BLaER1 treated with 17β-estradiol and CSF1 and Interleukin-3, amounts not matched to agents 10 nM and 100 nM (cell line): ENCODE measurements around the gene UMPS.
"Not testable (repeated sequence)": the region's sequence is repeated elsewhere in the genome, so short reads cannot be mapped to it uniquely, and the experiment has no call there.

Source experiments
- H3K27ac ChIP-seq, 11 experiments: shearing (Covaris generic); formaldehyde crosslinking; 2 replicates each; pipeline ENCODE4 v1.8.1; 2022
- H3K27me3 ChIP-seq, 11 experiments: shearing (Covaris generic); formaldehyde crosslinking; 2 replicates each; pipeline ENCODE4 v1.8.1; 2022
- H3K36me3 ChIP-seq, 11 experiments: shearing (Covaris generic); formaldehyde crosslinking; 2 replicates each; pipeline ENCODE4 v1.8.1; 2022
- H3K4me1 ChIP-seq, 10 experiments: shearing (Covaris generic); formaldehyde crosslinking; 2 replicates each; pipeline ENCODE4 v1.8.1; 2022
- H3K4me2 ChIP-seq, 11 experiments: shearing (Covaris generic); formaldehyde crosslinking; 2 replicates each; pipeline ENCODE4 v1.8.1; 2022
- H3K4me3 ChIP-seq, 10 experiments: shearing (Covaris generic); formaldehyde crosslinking; 2 replicates each; pipeline ENCODE4 v1.8.1; 2022
- H3K9ac ChIP-seq, 11 experiments: shearing (Covaris generic); formaldehyde crosslinking; 2 replicates each; pipeline ENCODE4 v1.8.1; 2022
- H3K9me3 ChIP-seq, 11 experiments: shearing (Covaris generic); formaldehyde crosslinking; replicated peaks in 1 of 11; 2 replicates each; pipeline ENCODE4 v1.8.1; 2022
- H4K20me1 ChIP-seq, 11 experiments: shearing (Covaris generic); formaldehyde crosslinking; 2 replicates each; pipeline ENCODE4 v1.8.1; 2022
- Cebpa-rat ChIP-seq, 11 experiments: shearing (Covaris generic); IDR thresholded peaks; 2 replicates each; pipeline ENCODE4 v1.8.1; 2022

The UMPS gene

GRCh38 chr3:124784686-124785382, 54.6 kb downstream of the UMPS start:
- no peak for TF ChIP-seq Cebpa-rat (IDR thresholded peaks at IDR 0.05)
- Histone ChIP-seq H3K36me3 (no peaks in the 10 kb centered on the region), H3K4me1 (peaks cover 73 to 84% (median 80%) of the 10 kb centered on the region in 10 experiments), H3K4me2 (peak overlapping the region; percentile 74 to 96 (median 86)), H3K4me3 (peak overlapping the region in 1 of 10 experiments; percentile 32; a peak in 1 of 20 replicates), H3K9ac (peak overlapping the region in 9 of 11 experiments; percentile 31 to 67 (median 53); a peak in 14 of 22 replicates), H3K27ac (peak overlapping the region in 10 of 11 experiments; percentile 24 to 83 (median 70); a peak in 20 of 22 replicates), H4K20me1 (peaks cover 0 to 13% (median 0%) of the 10 kb centered on the region in 11 experiments; a peak in 3 of 22 replicates), H3K9me3 (no peaks in the 10 kb centered on the region), H3K27me3 (peaks cover 0 to 11% (median 0%) of the 10 kb centered on the region in 11 experiments; a peak in 3 of 22 replicates)

DNA sequence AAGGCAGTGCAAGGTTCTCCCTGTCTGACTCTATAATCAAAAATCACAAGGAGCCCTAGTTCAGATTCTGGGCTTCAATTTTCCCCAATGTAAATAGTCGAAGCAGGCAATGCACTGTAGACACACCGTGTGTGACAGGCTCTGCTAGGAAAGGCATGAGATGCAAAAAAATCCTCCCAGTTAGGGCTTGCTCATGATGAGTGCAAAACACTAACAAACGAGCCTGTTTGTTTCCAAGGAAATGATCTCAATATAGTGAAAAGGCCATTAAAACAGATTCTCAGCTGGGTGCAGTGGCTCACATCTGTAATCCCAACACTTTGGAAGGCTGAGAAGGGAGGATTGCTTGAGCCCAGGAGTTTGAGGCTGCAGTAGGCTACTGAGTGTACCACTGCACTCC, 55.7 kb downstream of the UMPS start:
- Histone ChIP-seq H3K36me3 (no peaks in the 10 kb centered on the region), H4K20me1 (peaks cover 0 to 13% (median 0%) of the 10 kb centered on the region in 11 experiments; a peak in 3 of 22 replicates), H3K27me3 (peaks cover 0 to 11% (median 0%) of the 10 kb centered on the region in 11 experiments; a peak in 3 of 22 replicates), H3K9me3 (no peaks in the 10 kb centered on the region), H3K9ac (no peak overlapping the region), H3K4me3 (no peak overlapping the region), H3K4me1 (peaks cover 62 to 79% (median 69%) of the 10 kb centered on the region in 10 experiments), H3K4me2 (peak overlapping the region; percentile 74 to 96 (median 86)), H3K27ac (peak overlapping the region in 3 of 11 experiments; percentile 1 to 74 (median 8); a peak in 3 of 22 replicates)
- TF ChIP-seq Cebpa-rat (IDR thresholded peaks at IDR 0.05): no peak

DNA sequence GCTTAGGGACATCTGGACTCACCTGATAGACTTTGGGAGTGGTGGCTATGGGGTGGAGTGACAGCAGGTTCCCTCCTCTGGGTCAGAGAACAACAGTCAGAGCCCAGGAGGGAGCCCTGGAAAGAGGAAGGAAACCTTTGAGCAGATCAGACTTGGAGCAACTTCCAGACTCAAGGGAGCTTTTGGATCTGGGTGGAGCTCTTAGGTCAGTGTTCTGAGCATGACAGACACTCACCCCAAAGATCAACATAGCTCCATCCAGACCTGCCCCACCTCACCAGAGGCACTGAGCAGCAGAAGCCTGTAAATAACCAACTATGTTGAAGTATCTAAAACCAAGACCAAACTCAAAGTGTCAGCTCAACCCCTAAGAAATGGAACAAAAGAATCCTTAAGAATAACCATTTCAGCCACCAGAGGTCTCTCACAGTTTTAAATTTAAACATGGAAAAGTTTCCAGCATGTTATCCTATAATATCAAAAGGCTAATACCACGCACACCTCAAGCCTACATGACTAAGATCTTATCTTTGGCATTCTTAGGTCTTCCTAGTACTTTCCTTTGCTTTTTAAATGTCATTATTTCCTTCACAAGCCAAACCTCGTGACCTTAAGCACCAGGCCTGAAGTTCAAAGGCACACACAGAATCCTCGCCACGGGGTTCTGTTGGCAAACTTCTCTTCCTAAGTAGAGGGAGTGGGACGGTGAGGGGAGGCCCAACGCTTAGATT, 56.4 kb downstream of the UMPS start:
- Histone ChIP-seq H3K9me3 (no peaks in the 10 kb centered on the region), H4K20me1 (peaks cover 0 to 13% (median 0%) of the 10 kb centered on the region in 11 experiments; a peak in 3 of 22 replicates), H3K4me1 (peaks cover 54 to 79% (median 67%) of the 10 kb centered on the region in 10 experiments), H3K36me3 (no peaks in the 10 kb centered on the region), H3K9ac (no peak overlapping the region), H3K27ac (peak overlapping the region in 3 of 11 experiments; percentile 1 to 37 (median 10); a peak in 4 of 22 replicates), H3K27me3 (peaks cover 0 to 11% (median 0%) of the 10 kb centered on the region in 11 experiments; a peak in 3 of 22 replicates), H3K4me3 (no peak overlapping the region), H3K4me2 (peak overlapping the region; percentile 74 to 96 (median 86))
- TF ChIP-seq Cebpa-rat (IDR thresholded peaks at IDR 0.05): no peak

DNA sequence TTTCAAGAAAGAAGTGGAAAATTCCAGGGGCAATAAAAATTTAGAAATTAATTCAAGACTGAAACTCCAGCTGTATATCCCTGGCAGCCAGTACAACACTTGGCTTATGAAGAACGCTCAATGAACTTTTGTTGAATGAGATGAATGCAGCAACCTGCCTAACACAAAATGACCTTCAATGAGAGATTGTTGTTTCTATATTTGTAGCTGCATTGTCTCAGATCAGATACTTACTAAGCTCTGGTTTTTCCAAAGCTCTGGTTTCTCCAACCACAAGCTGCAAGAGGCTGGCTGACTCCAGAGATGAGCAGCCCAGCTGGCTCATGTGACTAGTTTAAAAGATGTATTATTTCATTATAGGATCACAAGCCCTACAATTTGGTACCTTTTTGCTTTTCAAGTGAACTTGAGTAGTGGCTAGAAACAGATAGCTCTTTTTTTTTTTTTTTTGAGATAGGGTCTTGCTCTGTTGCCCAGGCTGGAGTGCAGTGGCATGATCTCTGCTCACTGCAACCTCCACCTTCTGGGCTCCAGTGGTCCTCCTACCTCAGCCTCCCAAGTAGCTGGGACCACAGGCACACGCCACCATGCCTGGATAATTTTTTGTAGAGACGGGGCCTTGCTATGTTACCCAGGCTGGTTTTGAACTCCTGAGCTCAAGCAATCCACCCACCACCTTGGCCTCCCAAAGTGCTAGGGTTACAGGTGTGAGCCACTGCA, 57.4 kb downstream of the UMPS start:
- H3K9ac ChIP-seq: no peak overlapping the region
- H3K9me3 ChIP-seq: no peaks in the 10 kb centered on the region
- no peaks in the 10 kb centered on the region for H3K36me3 ChIP-seq
- peak overlapping the region in 7 of 11 experiments; percentile 13 to 96 (median 83); a peak in 8 of 22 replicates for H3K4me2 ChIP-seq
- H3K4me3 ChIP-seq: no peak overlapping the region
- peaks cover 0 to 13% (median 0%) of the 10 kb centered on the region in 11 experiments; a peak in 3 of 22 replicates for H4K20me1 ChIP-seq
- peaks cover 45 to 79% (median 60%) of the 10 kb centered on the region in 10 experiments for H3K4me1 ChIP-seq
- no peak for TF ChIP-seq Cebpa-rat (IDR thresholded peaks at IDR 0.05)
- H3K27ac ChIP-seq: no peak overlapping the region
- peaks cover 0 to 11% (median 0%) of the 10 kb centered on the region in 11 experiments; a peak in 3 of 22 replicates for H3K27me3 ChIP-seq

GRCh38 chr3:124788254-124788745, 58.0 kb downstream of the UMPS start:
- Histone ChIP-seq H3K4me2 (0 out of 22 replicates have a peak overlapping the region, but pooled peaks of 1 of the 11 experiments have one; percentile 86), H3K9ac (no peak overlapping the region), H3K36me3 (peaks cover 0 to 1% (median 0%) of the 10 kb centered on the region in 11 experiments; a peak in 1 of 22 replicates), H4K20me1 (peaks cover 0 to 13% (median 0%) of the 10 kb centered on the region in 11 experiments; a peak in 3 of 22 replicates), H3K4me3 (no peak overlapping the region), H3K9me3 (no peaks in the 10 kb centered on the region), H3K4me1 (peaks cover 38 to 79% (median 55%) of the 10 kb centered on the region in 10 experiments), H3K27me3 (peaks cover 0 to 9% (median 0%) of the 10 kb centered on the region in 11 experiments; a peak in 3 of 22 replicates), H3K27ac (no peak overlapping the region)
- no peak for TF ChIP-seq Cebpa-rat (IDR thresholded peaks at IDR 0.05)

DNA sequence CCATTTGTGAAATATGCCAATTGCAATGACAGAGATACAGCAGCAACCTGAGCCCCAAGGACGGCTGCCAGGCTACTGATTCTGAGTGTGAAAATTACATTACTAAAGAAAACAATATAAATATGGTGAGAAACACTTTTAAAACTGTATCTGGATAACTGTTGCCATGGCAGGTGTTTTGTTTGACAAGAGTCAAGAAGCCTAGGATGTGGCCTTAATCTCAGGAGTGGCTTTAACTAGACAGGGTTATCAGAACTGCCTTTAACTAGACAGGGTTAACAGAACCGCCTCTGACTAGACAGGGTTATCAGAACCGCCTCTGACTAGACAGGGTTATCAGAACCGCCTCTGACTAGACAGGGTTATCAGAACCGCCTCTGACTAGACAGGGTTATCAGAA, 58.9 kb downstream of the UMPS start:
- H3K36me3 ChIP-seq, H3K9ac ChIP-seq, H3K9me3 ChIP-seq, H3K4me3 ChIP-seq, H3K27me3 ChIP-seq, H3K27ac ChIP-seq, H3K4me2 ChIP-seq: not testable (repeated sequence)
- Histone ChIP-seq H4K20me1 (peaks cover 0 to 12% (median 0%) of the 10 kb centered on the region in 11 experiments; a peak in 3 of 22 replicates), H3K4me1 (peaks cover 30 to 79% (median 49%) of the 10 kb centered on the region in 10 experiments)

GRCh38 chr3:124791142-124791541, 60.9 kb downstream of the UMPS start:
- Histone ChIP-seq H4K20me1 (peaks cover 0 to 6% (median 0%) of the 10 kb centered on the region in 11 experiments; a peak in 2 of 22 replicates), H3K27me3 (no peaks in the 10 kb centered on the region), H3K4me3 (no peak overlapping the region), H3K4me2 (peak overlapping the region in 6 of 11 experiments; percentile 14 to 84 (median 73); a peak in 11 of 22 replicates), H3K9me3 (no peaks in the 10 kb centered on the region), H3K9ac (no peak overlapping the region), H3K4me1 (peaks cover 10 to 67% (median 36%) of the 10 kb centered on the region in 10 experiments), H3K36me3 (peaks cover 0 to 21% (median 0%) of the 10 kb centered on the region in 11 experiments; a peak in 5 of 22 replicates), H3K27ac (0 out of 22 replicates have a peak overlapping the region, but pooled peaks of 2 of the 11 experiments have one; percentile 2 to 35)
- no peak for TF ChIP-seq Cebpa-rat (IDR thresholded peaks at IDR 0.05)

DNA sequence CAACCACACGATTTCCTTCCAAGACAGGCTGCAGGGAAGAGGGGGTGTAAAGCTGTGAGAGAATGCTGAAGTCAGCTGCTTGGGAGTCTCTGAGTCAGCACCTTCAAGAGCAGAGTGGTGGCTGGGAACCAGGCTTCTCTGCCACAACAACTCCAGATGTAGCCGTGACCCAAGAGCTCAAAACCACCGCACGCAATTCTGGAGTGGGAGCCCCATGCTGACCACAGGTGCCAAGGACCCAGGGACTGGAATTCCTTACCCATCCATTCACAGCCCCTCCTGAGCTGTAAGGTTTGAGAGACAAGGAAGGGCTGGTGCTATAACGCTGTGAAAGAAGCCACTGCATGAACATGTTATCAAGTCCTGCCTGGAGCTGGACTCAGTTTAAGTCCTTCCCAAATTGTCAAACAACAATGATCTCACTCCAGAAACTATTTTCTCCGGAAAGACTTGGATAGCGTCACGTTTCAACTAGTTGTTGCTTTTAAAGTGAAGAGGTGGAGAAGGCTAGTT, 61.4 kb downstream of the UMPS start:
- Histone ChIP-seq H3K4me1 (peaks cover 4 to 62% (median 30%) of the 10 kb centered on the region in 10 experiments), H3K4me3 (no peak overlapping the region), H4K20me1 (0 out of 22 replicates have a peak, but pooled peaks cover 0 to under 1% (median 0%) of the 10 kb centered on the region in 11 experiments), H3K27ac (peak overlapping the region in 3 of 11 experiments; percentile 9 to 45 (median 35); a peak in 2 of 22 replicates), H3K36me3 (peaks cover 0 to 27% (median 0%) of the 10 kb centered on the region in 11 experiments; a peak in 5 of 22 replicates), H3K9me3 (no peaks in the 10 kb centered on the region), H3K4me2 (peak overlapping the region in 6 of 11 experiments; percentile 14 to 84 (median 73); a peak in 11 of 22 replicates), H3K9ac (no peak overlapping the region), H3K27me3 (no peaks in the 10 kb centered on the region)
- TF ChIP-seq Cebpa-rat (IDR thresholded peaks at IDR 0.05): no peak
